ENCODE data around the gene CNEP1R1.

CNEP1R1 gene

GRCh38 chr16:50065241-50065623 lies 40.2 kb downstream of the CNEP1R1 start:
- DNase-seq (ENCODE audit: low spot score): no peak

GRCh38 chr16:50065624-50066481 lies 40.8 kb downstream of the CNEP1R1 start, which contains the start of gene HEATR3:
HEATR3 (plus strand) TSS chr16:50065970; CDS start chr16:50066132, 162 bp downstream.
- peak; percentile 96 for DNase-seq (ENCODE audit: low spot score)

- no peak for DNase-seq (ENCODE audit: low spot score)
Measured at GRCh38 chr16:50066482-50067289, 41.7 kb downstream of the CNEP1R1 start.

- peak; percentile 23 for DNase-seq (ENCODE audit: low spot score)
Measured at GRCh38 chr16:50067290-50067853, 42.3 kb downstream of the CNEP1R1 start.

GRCh38 chr16:50068550-50068949 lies 43.5 kb downstream of the CNEP1R1 start:
- no peak for DNase-seq (ENCODE audit: low spot score)

- DNase-seq (ENCODE audit: low spot score): no peak
Measured at GRCh38 chr16:50069060-50069459, 44.0 kb downstream of the CNEP1R1 start.

GRCh38 chr16:50071075-50071671 lies 46.1 kb downstream of the CNEP1R1 start:
- DNase-seq (ENCODE audit: low spot score): no peak

- DNase-seq (ENCODE audit: low spot score): no peak
Measured at GRCh38 chr16:50072730-50073129, 47.7 kb downstream of the CNEP1R1 start.

- no peak for DNase-seq (ENCODE audit: low spot score)
Measured at GRCh38 chr16:50079397-50080140, 54.5 kb downstream of the CNEP1R1 start.

GRCh38 chr16:50081428-50082018 lies 56.5 kb downstream of the CNEP1R1 start:
- no peak for DNase-seq (ENCODE audit: low spot score)

- no peak for DNase-seq (ENCODE audit: low spot score)
Measured at GRCh38 chr16:50083996-50084395, 59.0 kb downstream of the CNEP1R1 start.

- no peak for DNase-seq (ENCODE audit: low spot score)
Measured at GRCh38 chr16:50086176-50086575, 61.2 kb downstream of the CNEP1R1 start.
